ENCODE data around the gene GRM4.

Gene GRM4

GRCh38 chr6:34031625-34032383, 114.1 kb downstream of the GRM4 start:
- no peak for DNase-seq (ENCODE audit: low read depth in 2 of 2)
- no peak overlapping the region for H3K4me3 ChIP-seq (replicated peaks in 1 of 2; ENCODE audit: low read depth in 2 of 2, low read length in 2 of 2)
- no peak for TF ChIP-seq CTCF (IDR thresholded peaks at IDR 0.05; ENCODE audit: low read depth, low read length)

- no peak for DNase-seq (ENCODE audit: low read depth in 2 of 2)
- TF ChIP-seq CTCF (IDR thresholded peaks at IDR 0.05; ENCODE audit: low read depth, low read length), result no peak
- no peak overlapping the region for H3K4me3 ChIP-seq (replicated peaks in 1 of 2; ENCODE audit: low read depth in 2 of 2, low read length in 2 of 2)
These were observed 114.9 kb downstream of the GRM4 start for GRCh38 chr6:34030831-34031624.

- H3K4me3 ChIP-seq (replicated peaks in 1 of 2; ENCODE audit: low read depth in 2 of 2, low read length in 2 of 2), result no peak overlapping the region
- no peak for TF ChIP-seq CTCF (IDR thresholded peaks at IDR 0.05; ENCODE audit: low read depth, low read length)
- DNase-seq (ENCODE audit: low read depth in 2 of 2), result no peak
These were observed 116.2 kb downstream of the GRM4 start for GRCh38 chr6:34029489-34030280.

GRCh38 chr6:34028691-34029360, 117.1 kb downstream of the GRM4 start:
- no peak overlapping the region for H3K4me3 ChIP-seq (replicated peaks in 1 of 2; ENCODE audit: low read depth in 2 of 2, low read length in 2 of 2)
- no peak for DNase-seq (ENCODE audit: low read depth in 2 of 2)
- no peak for TF ChIP-seq CTCF (IDR thresholded peaks at IDR 0.05; ENCODE audit: low read depth, low read length)

- TF ChIP-seq CTCF (IDR thresholded peaks at IDR 0.05; ENCODE audit: low read depth, low read length), result no peak
- H3K4me3 ChIP-seq (replicated peaks in 1 of 2; ENCODE audit: low read depth in 2 of 2, low read length in 2 of 2), result no peak overlapping the region
- no peak for DNase-seq (ENCODE audit: low read depth in 2 of 2)
These were observed 117.9 kb downstream of the GRM4 start for GRCh38 chr6:34027939-34028441.

- DNase-seq (ENCODE audit: low read depth in 2 of 2), result peak; percentile 34 to 36
- H3K4me3 ChIP-seq (replicated peaks in 1 of 2; ENCODE audit: low read depth in 2 of 2, low read length in 2 of 2), result no peak overlapping the region
- peak; percentile 87 for TF ChIP-seq CTCF (IDR thresholded peaks at IDR 0.05; ENCODE audit: low read depth, low read length)
These were observed 118.4 kb downstream of the GRM4 start for GRCh38 chr6:34027445-34027936.

All from cardiac fibroblast (primary cell).